Colonic mucosa (tissue), 4 donors: Measurements from ENCODE around the gene ACOT2. TPM values are rescaled to one million over a fixed set of nuclear protein-coding genes. Genes with fewer than 3 reads are reported as not detected.
"Not testable (repeated sequence)": the region's sequence is repeated elsewhere in the genome, so short reads cannot be mapped to it uniquely, and the experiment has no call there.

Experiments
- DNase-seq: peaks from one replicate; pipeline ENCODE4 v3.0.0-alpha.2; 2020
- H3K27ac ChIP-seq: fragments of 200-600 bp; one replicate; pipeline ENCODE4 v1.8.0; 2021
- H3K27me3 ChIP-seq: fragments of 200-600 bp; one replicate; pipeline ENCODE4 v1.8.0; 2021
- H3K36me3 ChIP-seq: fragments of 200-600 bp; one replicate; pipeline ENCODE4 v1.8.0; 2021
- H3K4me1 ChIP-seq: fragments of 200-600 bp; one replicate; pipeline ENCODE4 v1.8.0; 2021; ENCODE audit warnings: mild to moderate bottlenecking
- H3K4me3 ChIP-seq: fragments of 200-600 bp; one replicate; pipeline ENCODE4 v1.8.0; 2021
- H3K9ac ChIP-seq, 2 donors: one replicate each; pipeline ENCODE4 v1.7.0; 2013; ENCODE audit warnings: control low read depth in 2 of 2, low read depth in 2 of 2, low read length in 2 of 2
- H3K9me3 ChIP-seq: fragments of 200-600 bp; one replicate; pipeline ENCODE4 v1.8.0; 2021
- CTCF ChIP-seq: fragments of 200-600 bp; IDR thresholded peaks from one replicate; pipeline ENCODE4 v1.8.0; 2022; ENCODE audit warnings: antibody characterized with exemption, mild to moderate bottlenecking
- intact Hi-C: fragments of 100-400 bp; cut with DNase I; formaldehyde crosslinking; loops from one replicate; pipeline ENCODE4 v1.14.1; 2022
- total RNA-seq, 2 donors: library from RNA; stranded (reverse); fragmentation: NEBNext Ultra II Directional in 1 of 2; extraction: Animal tissue kit (Norgen Biotek cat#: 25700) in 1 of 2; gene quantifications; one replicate each; pipeline ENCODE4 v1.2.1, GENCODE V29; 2021
- donor health status: healthy.
- donor health status: DM: no; HTN: no; CAD: no.
- donor health status: DM: no; HTN: no; CAD: no.

The ACOT2 gene
- total RNA-seq, 2 donors from 2014 or later, result 24.3 to 44.2 TPM

DNA sequence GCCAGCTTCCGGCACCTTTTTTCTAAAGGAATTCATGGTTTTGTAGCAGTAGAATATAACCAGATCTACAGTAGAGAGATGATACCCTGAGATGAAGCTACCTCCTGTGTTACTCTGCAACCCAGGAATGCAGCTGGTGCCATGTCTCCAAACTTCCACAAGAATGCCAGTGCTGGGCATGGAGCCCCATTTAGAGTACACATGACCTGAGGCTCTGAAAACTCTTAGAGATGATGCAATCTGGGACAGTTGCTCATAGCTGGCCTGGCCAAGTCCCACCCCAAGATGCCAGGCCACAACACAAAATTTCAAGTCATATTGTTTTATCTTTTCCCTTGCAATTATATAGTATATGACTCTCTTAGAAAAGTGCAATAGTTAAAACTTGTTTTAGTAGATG is 23.7 kb upstream of the ACOT2 start:
- H3K36me3 ChIP-seq, H3K4me1 ChIP-seq, DNase-seq, H3K4me3 ChIP-seq, intact Hi-C loops, H3K27ac ChIP-seq, H3K9ac ChIP-seq, H3K27me3 ChIP-seq, H3K9me3 ChIP-seq: not testable (repeated sequence)

- H3K9ac ChIP-seq, DNase-seq, intact Hi-C loops, H3K4me3 ChIP-seq, H3K9me3 ChIP-seq, H3K27ac ChIP-seq, H3K36me3 ChIP-seq, H3K27me3 ChIP-seq, H3K4me1 ChIP-seq: not testable (repeated sequence)
Measured at GRCh38 chr14:73549097-73549496, 19.9 kb upstream of the ACOT2 start.

GRCh38 chr14:73549889-73550524 is 19.0 kb upstream of the ACOT2 start:
- H3K27me3 ChIP-seq, H3K4me3 ChIP-seq, H3K9ac ChIP-seq, DNase-seq, H3K4me1 ChIP-seq, H3K27ac ChIP-seq, intact Hi-C loops, H3K36me3 ChIP-seq, H3K9me3 ChIP-seq: not testable (repeated sequence)

GRCh38 chr14:73553845-73554244 is 15.2 kb upstream of the ACOT2 start:
- Histone ChIP-seq H3K9ac (no peak overlapping the region), H3K9me3 (no peaks in the 10 kb centered on the region), H3K4me3 (no peak overlapping the region), H3K27me3 (no peaks in the 10 kb centered on the region), H3K27ac (no peak overlapping the region), H3K4me1 (no peaks in the 10 kb centered on the region), H3K36me3 (no peaks in the 10 kb centered on the region)
- TF ChIP-seq CTCF, result no peak
- DNase-seq, result no peak
- intact Hi-C loops, result no loop called here

- H3K27me3 ChIP-seq, H3K9ac ChIP-seq, intact Hi-C loops, H3K4me1 ChIP-seq, H3K27ac ChIP-seq, DNase-seq, H3K9me3 ChIP-seq, H3K4me3 ChIP-seq, H3K36me3 ChIP-seq: not testable (repeated sequence)
Measured at GRCh38 chr14:73557201-73557600, 11.8 kb upstream of the ACOT2 start.

GRCh38 chr14:73558238-73558637 is 10.8 kb upstream of the ACOT2 start:
- H3K27me3 ChIP-seq, H3K27ac ChIP-seq, H3K9ac ChIP-seq, H3K4me3 ChIP-seq, intact Hi-C loops, H3K36me3 ChIP-seq, H3K9me3 ChIP-seq, H3K4me1 ChIP-seq, DNase-seq: not testable (repeated sequence)

- intact Hi-C loops, H3K27ac ChIP-seq, H3K36me3 ChIP-seq, H3K9ac ChIP-seq, DNase-seq, H3K27me3 ChIP-seq, H3K4me3 ChIP-seq, H3K4me1 ChIP-seq, H3K9me3 ChIP-seq: not testable (repeated sequence)
Measured at GRCh38 chr14:73562256-73562655, 6.8 kb upstream of the ACOT2 start.

GRCh38 chr14:73562696-73563095 is 6.3 kb upstream of the ACOT2 start:
- H3K36me3 ChIP-seq, H3K4me1 ChIP-seq, H3K27me3 ChIP-seq, H3K27ac ChIP-seq, H3K9ac ChIP-seq, H3K9me3 ChIP-seq, H3K4me3 ChIP-seq, DNase-seq, intact Hi-C loops: not testable (repeated sequence)

DNA sequence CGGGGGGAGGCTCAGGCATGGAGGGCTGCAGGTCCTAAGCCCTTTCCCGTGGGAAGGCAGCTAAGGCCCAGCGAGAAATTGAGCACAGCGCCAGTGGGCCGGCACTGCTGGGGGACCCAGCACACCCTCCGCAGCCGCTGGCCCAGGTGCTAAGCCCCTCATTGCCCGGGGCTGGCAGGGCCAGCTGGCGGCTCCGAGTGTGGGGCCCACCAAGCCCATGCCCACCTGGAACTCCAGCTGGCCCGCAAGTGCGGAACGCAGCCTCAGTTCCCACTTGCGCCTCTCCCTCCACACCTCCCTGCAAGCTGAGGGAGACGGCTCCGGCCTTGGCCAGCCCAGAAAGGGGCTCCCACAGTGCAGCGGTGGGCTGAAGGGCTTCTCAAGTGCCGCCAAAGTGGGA is 2.6 kb upstream of the ACOT2 start:
- H3K4me1 ChIP-seq, result peaks cover 10% of the 10 kb centered on the region
- H3K9ac ChIP-seq, DNase-seq, H3K36me3 ChIP-seq, H3K27ac ChIP-seq, H3K27me3 ChIP-seq, intact Hi-C loops, H3K4me3 ChIP-seq, H3K9me3 ChIP-seq: not testable (repeated sequence)

GRCh38 chr14:73566935-73567334 is 2.1 kb upstream of the ACOT2 start:
- DNase-seq, H3K4me3 ChIP-seq, intact Hi-C loops, H3K27ac ChIP-seq, H3K27me3 ChIP-seq, H3K9me3 ChIP-seq, H3K9ac ChIP-seq, H3K36me3 ChIP-seq: not testable (repeated sequence)
- H3K4me1 ChIP-seq, result peaks cover 10% of the 10 kb centered on the region
